Measurements from ENCODE around the gene TSPAN3.

The TSPAN3 gene

DNA sequence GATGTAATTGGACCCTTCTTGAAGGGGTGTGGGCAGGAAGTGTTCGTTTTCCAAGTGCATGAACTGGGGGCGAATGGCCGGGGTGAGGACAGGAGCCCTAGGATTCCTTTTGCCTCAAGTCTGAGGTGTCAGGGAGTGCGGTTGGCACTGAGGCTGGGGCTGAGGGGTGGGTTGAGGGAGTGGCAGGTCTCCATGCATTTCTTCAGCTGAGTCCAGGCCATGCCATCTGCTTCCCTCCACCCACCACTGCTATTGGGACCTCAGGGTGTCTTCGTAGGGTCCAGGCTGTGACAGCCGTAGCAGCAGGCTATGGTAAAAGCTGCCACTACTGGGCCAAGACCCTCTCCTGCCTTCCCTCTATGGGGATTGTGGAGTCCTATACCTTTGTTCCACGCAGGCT lies 25.6 kb upstream of the TSPAN3 start:
- H3K4me3 Mint-ChIP-seq = no peak overlapping the region
- H3K4me1 Mint-ChIP-seq (ENCODE audit: low read depth) = no peaks in the 10 kb centered on the region

DNA sequence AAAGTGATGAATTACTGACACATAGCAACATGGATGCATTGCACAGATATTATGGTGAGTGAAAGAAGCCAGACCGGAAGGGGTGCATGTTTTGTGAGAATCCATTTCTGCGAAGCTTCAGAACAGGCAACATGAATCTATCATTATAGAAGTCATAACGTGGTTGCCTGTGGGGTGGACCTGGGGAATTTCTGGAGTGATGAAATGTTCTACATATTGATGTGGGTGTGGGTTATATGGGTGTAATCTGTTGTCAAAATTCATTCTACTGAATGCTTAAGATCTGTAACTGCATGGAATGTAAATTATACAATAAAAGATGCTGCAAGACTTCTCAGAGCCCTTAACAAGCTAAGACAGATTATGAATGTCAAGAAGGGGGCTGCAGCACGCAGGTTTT lies 25.2 kb upstream of the TSPAN3 start:
- Mint-ChIP-seq H3K9me3 (no peaks in the 10 kb centered on the region), H3K4me1 (ENCODE audit: low read depth) (no peaks in the 10 kb centered on the region), H3K27me3 (no peaks in the 10 kb centered on the region), H3K27ac (no peak overlapping the region), H3K36me3 (ENCODE audit: low read depth) (no peaks in the 10 kb centered on the region), H3K4me3 (no peak overlapping the region)

More for the DNA sequence above, 25.6 kb upstream of the TSPAN3 start:
- no peaks in the 10 kb centered on the region for H3K36me3 Mint-ChIP-seq (ENCODE audit: low read depth)
- H3K27ac Mint-ChIP-seq = no peak overlapping the region
- no peaks in the 10 kb centered on the region for H3K27me3 Mint-ChIP-seq
- no peaks in the 10 kb centered on the region for H3K9me3 Mint-ChIP-seq

DNA sequence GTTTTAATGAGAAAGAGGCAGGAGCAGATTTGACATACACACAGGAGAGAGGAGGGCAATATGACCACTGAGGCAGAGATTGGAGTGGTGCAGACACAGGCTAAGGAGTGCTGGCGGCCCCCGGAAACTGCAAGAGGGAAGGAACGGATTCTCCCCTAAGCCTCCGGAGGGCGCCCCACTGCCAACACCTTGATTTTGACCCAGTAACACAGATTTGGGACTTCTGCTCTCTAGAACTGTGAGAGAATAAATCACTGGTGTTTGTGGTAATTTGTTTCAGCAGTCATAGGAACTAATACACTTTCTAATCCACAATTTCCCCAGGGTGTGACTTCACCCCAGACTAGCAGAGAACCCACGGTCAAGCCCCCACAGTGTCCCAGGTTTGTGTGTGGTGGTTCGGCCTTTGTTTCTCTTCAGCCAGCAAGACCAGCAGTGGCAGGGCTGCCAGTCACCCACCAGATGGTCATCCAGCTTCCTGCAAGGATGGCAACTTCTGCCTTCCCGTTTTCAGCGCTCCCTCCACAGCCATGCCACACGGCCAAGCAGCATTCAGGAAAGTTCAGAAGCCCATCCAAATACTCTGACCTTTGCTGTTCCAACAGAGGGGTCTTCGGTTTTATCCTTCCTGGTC lies 23.6 kb upstream of the TSPAN3 start:
- H3K4me1 Mint-ChIP-seq (ENCODE audit: low read depth) = no peaks in the 10 kb centered on the region
- H3K27me3 Mint-ChIP-seq = no peaks in the 10 kb centered on the region
- H3K27ac Mint-ChIP-seq = no peak overlapping the region
- no peaks in the 10 kb centered on the region for H3K9me3 Mint-ChIP-seq
- no peaks in the 10 kb centered on the region for H3K36me3 Mint-ChIP-seq (ENCODE audit: low read depth)
- no peak overlapping the region for H3K4me3 Mint-ChIP-seq

DNA sequence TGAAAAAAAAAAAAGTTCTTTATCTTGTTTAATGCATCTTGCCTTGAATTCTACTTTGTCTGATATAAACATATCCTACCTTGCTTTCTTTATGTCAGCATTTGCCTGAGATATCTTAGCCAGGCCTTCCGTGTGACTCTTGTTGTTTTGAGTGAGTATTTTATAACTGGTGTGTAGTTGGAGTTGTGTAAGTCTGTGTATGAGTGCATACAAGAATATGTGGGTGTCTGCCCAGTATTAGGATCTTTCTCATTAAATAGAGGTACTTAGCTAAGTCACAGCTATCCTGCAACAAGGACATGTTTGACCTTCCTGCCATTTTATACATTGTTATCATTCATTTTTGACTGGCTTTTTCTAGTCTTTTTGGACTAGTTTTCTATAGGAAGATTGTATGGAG lies 22.5 kb upstream of the TSPAN3 start:
- Mint-ChIP-seq H3K4me1 (ENCODE audit: low read depth) (no peaks in the 10 kb centered on the region), H3K27me3 (no peaks in the 10 kb centered on the region), H3K27ac (no peak overlapping the region), H3K36me3 (ENCODE audit: low read depth) (no peaks in the 10 kb centered on the region), H3K9me3 (no peaks in the 10 kb centered on the region), H3K4me3 (no peak overlapping the region)

DNA sequence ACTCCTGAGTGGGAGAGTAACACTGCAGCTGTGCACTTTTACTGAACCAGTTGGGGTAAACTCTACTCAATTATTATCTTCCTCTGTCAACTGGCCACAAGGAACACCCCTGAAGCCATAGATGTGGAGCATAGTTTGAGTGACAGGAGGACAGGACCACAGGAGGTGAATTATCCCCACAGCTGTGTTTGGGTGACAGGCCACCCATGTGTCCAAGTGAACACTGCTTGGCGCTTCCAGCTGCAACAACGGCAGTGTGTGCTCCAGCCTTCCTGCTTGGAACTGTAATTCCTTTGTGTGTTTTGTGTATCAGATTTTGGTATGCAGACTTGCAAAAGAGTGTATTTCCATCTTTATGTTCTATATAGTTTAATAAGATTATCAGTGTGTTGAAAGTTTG lies 20.2 kb upstream of the TSPAN3 start:
- Mint-ChIP-seq H3K9me3 (no peaks in the 10 kb centered on the region), H3K4me1 (ENCODE audit: low read depth) (peaks cover under 1% of the 10 kb centered on the region), H3K36me3 (ENCODE audit: low read depth) (no peaks in the 10 kb centered on the region), H3K27me3 (no peaks in the 10 kb centered on the region), H3K27ac (no peak overlapping the region), H3K4me3 (no peak overlapping the region)

DNA sequence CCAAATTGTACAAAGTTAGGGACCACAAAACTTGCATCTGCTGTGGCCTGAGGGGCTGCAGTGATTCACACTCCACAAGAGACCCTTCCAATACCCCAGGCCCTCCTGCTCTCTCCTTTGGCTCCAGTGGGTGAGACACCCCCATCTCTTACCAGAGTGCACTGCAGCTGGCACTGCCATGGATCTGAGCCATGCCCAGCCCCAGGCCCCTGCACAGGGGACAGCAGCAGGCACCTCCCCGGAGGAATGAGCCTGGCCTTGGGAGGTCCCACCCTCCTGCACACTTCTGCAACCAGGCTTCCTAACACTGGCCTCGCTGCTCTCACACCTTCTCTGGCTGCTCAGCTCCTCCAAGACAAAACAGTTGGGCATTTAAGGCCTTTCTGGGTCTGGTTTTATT lies 16.3 kb upstream of the TSPAN3 start:
- Mint-ChIP-seq H3K4me3 (no peak overlapping the region), H3K27ac (no peak overlapping the region), H3K4me1 (ENCODE audit: low read depth) (peaks cover 32% of the 10 kb centered on the region), H3K9me3 (no peaks in the 10 kb centered on the region), H3K27me3 (no peaks in the 10 kb centered on the region), H3K36me3 (ENCODE audit: low read depth) (no peaks in the 10 kb centered on the region)

DNA sequence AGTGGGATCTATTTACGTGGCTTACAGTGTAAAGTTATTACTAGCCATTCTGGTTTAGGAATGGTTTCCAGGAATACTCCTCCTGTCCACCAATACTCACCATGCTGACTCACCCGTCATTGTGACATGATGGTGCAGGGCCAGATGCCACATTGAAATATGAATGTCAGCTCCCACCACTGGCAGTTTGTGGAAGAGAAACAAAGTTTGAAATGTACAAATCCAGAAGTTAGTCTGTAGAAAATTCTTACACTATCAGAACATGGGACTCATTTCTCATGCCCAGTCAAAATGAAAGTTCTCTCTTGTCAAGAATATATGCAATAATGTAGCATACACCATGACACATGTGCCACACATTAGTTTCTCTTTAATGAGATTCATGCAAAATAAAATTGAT lies 14.4 kb upstream of the TSPAN3 start:
- Mint-ChIP-seq H3K36me3 (ENCODE audit: low read depth) (no peaks in the 10 kb centered on the region), H3K4me1 (ENCODE audit: low read depth) (peaks cover 32% of the 10 kb centered on the region), H3K27ac (no peak overlapping the region), H3K4me3 (no peak overlapping the region), H3K27me3 (no peaks in the 10 kb centered on the region), H3K9me3 (no peaks in the 10 kb centered on the region)

DNA sequence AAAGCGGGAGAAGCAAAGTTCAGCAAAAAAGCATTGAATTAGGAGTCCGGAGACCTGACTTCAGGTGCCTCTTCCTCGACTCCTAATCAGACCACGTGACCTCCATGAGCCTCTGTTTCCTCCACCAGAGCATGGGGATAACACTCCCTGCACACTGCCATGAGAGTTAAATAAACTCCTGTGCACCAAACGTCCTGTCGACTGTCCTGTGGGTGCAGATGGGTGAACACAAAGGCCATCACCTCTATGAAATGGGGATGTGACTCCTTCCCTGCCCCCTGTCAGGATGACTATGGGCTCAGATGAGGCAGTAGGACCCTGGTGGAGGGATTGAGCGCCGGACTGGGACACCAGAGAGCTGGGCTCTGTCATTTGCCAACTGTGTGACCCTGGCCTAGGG lies 13.5 kb upstream of the TSPAN3 start:
- no peaks in the 10 kb centered on the region for H3K36me3 Mint-ChIP-seq (ENCODE audit: low read depth)
- no peaks in the 10 kb centered on the region for H3K9me3 Mint-ChIP-seq
- H3K27me3 Mint-ChIP-seq = no peaks in the 10 kb centered on the region
- H3K27ac Mint-ChIP-seq = no peak overlapping the region
- no peak overlapping the region for H3K4me3 Mint-ChIP-seq
- H3K4me1 Mint-ChIP-seq (ENCODE audit: low read depth) = peaks cover 32% of the 10 kb centered on the region

DNA sequence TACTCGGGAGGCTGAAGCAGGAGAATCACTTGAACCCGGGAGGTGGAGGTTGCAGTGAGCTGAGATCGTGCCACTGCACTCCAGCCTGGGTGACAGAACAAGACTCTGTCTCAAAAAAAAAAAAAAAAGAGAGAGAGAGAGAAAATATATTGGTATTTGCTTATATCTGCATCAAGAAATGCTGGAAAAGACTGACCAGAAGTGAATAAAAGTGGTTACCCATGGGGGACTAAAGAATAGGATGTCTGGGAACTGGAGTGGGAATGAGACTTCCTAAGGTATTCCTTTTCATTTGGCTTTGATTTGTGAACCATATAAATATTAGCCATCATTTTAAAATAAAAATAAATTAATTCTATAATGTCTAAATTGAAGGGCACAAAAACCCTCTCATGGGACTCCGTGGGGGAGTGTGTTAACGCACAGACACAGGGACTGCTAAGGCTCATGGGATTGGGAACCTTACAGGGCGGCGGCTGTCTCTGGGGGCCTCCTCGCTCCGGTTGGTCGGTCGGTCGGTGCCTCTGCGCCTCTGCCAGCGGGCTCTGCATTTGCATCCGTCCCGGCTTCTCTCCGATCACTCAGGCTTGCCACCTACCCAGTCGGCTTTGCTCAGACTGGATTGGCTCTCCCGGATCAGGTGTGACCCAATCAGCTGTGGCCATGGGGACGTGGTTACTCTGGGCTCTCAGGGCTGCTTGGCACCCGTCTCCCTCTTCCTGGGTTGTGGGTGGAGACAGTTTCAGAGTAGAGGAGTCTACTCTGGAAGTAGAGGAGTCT lies 12.7 kb upstream of the TSPAN3 start:
- Mint-ChIP-seq H3K27me3 (no peaks in the 10 kb centered on the region), H3K4me1 (ENCODE audit: low read depth) (peaks cover 32% of the 10 kb centered on the region), H3K36me3 (ENCODE audit: low read depth) (no peaks in the 10 kb centered on the region), H3K9me3 (no peaks in the 10 kb centered on the region), H3K27ac (peak overlapping the region; percentile 5), H3K4me3 (peak overlapping the region; percentile 37)

DNA sequence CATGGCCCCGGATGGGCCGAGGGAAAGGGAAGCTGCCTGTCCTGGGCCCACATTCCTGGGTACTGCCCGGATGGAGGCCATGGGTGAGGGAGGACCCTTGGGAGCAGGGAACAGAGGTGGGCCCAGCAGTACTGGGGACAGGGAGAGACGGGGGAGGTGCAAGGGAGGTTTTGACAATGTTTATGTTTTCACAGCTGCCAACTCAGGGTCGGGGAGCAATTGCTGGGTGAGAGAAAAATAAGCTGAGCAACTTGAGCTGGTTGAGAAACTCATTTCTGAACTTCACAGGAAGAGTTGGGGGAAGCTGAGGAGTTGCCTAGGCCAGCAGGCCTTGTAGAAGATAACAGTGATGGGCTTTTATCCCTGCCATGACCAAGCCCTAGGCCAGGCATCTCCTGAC lies 11.1 kb upstream of the TSPAN3 start:
- H3K27ac Mint-ChIP-seq = no peak overlapping the region
- no peaks in the 10 kb centered on the region for H3K27me3 Mint-ChIP-seq
- peaks cover 32% of the 10 kb centered on the region for H3K4me1 Mint-ChIP-seq (ENCODE audit: low read depth)
- H3K4me3 Mint-ChIP-seq = no peak overlapping the region
- H3K36me3 Mint-ChIP-seq (ENCODE audit: low read depth) = no peaks in the 10 kb centered on the region
- H3K9me3 Mint-ChIP-seq = no peaks in the 10 kb centered on the region

DNA sequence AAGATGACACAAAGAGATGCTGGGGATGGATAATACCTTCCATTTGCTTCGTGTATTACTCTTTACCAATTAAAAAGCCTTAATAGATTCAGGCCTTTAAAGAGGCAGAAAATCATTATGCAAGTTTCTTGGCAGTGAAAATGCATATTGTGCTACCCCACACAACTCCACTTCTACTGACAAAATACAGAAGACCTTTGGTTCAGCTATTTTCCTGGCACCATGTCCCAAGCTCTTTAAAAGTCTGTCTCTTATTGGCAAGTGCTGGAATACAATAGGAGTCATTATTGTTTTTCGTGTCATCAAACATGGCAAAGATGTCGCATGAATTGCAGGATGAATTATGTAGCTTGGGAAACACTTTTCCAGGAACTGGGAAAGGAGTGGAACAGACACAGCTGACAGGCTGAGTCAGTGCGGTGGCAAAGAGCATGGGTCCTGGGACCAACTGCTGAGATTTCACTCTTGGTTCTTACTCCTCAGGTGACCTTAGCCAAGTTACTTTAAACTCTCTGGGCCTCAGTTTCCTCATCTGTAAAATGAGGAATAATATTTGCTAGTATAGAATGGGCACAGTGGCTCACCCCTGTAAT lies 5.5 kb upstream of the TSPAN3 start:
- Mint-ChIP-seq H3K4me1 (ENCODE audit: low read depth) (peaks cover 8% of the 10 kb centered on the region), H3K27ac (no peak overlapping the region), H3K9me3 (no peaks in the 10 kb centered on the region), H3K4me3 (no peak overlapping the region), H3K27me3 (no peaks in the 10 kb centered on the region), H3K36me3 (ENCODE audit: low read depth) (no peaks in the 10 kb centered on the region)

DNA sequence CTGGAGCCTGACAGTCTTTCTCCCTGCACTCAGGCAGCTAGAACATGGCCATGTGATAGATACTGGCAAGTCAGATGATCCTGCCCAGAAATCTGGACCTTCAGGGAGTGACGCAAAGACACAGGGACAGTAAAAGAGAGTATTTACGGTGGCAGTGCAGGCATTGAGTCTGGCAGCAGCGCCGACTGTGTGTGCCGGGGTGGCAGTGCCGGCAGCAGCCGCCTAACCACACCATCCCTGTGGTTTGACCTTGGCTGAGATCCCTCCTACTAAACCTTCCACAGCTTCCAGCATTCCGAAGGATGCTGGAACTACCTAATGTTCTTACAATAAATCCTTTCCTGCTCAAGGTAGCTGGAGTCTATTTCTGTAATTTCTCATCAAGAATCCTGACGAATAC lies 4.6 kb upstream of the TSPAN3 start:
- Mint-ChIP-seq H3K4me3 (no peak overlapping the region), H3K9me3 (no peaks in the 10 kb centered on the region), H3K27me3 (no peaks in the 10 kb centered on the region), H3K36me3 (ENCODE audit: low read depth) (no peaks in the 10 kb centered on the region), H3K4me1 (ENCODE audit: low read depth) (peaks cover 11% of the 10 kb centered on the region), H3K27ac (no peak overlapping the region)

DNA sequence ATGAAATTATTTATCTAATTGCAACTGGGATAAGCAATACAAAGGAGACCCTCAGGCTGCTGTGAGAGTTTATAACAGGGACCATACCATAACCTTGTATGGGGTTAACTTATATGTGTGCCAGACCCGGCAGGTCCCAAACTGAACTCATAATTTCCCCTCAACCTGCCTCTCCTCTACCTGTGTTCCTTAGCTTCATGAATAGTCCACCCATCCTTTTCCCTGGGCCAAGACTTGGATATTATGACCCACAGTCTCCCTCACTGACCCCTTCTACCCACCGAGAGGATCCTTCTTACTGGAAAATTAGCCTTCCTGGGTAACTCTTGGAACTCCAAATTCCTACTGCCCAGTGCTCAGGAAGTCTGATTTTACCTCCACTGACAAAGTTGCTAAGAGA lies 3.4 kb upstream of the TSPAN3 start:
- H3K4me1 Mint-ChIP-seq (ENCODE audit: low read depth) = peaks cover 18% of the 10 kb centered on the region
- no peaks in the 10 kb centered on the region for H3K27me3 Mint-ChIP-seq
- no peaks in the 10 kb centered on the region for H3K36me3 Mint-ChIP-seq (ENCODE audit: low read depth)
- no peak overlapping the region for H3K4me3 Mint-ChIP-seq
- H3K9me3 Mint-ChIP-seq = no peaks in the 10 kb centered on the region
- H3K27ac Mint-ChIP-seq = no peak overlapping the region

DNA sequence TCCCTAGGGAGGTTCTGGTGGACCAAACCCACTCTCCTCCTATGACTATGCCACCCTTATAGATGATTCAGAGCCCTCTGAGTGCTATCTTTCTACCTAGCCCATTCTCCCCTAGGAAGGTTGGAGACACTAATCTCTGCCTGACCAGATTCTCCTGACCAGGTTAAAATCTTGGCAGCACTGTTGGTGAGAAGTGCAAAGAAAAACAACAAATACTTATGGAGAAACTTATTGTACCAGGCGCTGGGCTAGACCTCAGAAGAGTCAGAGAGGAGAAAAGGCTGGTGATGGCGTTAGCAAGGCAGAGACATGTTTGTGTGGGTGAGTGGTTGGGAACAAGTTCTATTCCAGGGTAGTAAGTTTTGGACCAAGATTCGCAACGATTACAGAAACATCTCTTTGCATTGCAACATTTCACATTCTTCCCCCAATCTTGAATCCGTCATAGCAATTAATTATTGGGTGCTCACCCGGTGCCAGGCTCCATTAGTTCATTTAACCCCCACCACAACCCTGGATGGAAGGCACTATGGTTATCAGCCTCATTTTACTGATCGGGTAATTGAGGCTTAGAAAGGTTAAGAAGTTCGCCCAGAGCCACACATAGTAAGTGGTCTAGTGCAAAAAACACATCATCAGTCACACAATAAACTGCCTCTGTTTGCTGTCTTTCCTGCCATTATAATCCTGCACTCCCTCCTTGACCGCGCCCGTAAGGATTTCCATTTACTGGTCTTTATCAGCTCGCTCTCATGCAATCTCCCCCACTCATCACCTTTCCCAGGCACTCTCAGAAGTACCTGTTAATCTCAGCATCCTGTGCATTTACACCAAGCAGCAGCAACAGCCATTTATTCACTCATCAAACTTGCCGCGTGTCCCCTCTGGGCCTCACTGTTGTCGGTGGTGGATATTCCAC lies 655 bp upstream of the TSPAN3 start:
- H3K36me3 Mint-ChIP-seq (ENCODE audit: low read depth) = peaks cover 12% of the 10 kb centered on the region
- H3K27me3 Mint-ChIP-seq = no peaks in the 10 kb centered on the region
- peaks cover 44% of the 10 kb centered on the region for H3K4me1 Mint-ChIP-seq (ENCODE audit: low read depth)
- peak overlapping the region; percentile 68 for H3K4me3 Mint-ChIP-seq
- no peaks in the 10 kb centered on the region for H3K9me3 Mint-ChIP-seq
- peak overlapping the region; percentile 66 for H3K27ac Mint-ChIP-seq

DNA sequence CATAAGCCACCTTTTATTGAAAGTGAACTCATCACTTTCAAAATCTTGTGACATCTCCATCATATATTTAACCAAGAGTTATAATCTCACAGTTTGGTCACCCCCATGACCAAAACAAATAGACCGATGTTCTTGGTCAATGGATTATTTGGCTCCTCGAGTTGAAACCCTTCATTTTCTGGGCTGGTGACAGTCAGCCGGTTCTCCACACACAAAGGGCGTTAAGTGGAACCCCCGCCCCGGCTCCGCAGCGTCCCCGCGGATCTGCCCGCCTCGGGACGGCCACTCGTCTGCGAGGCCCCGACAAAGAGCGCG lies 772 bp downstream of the TSPAN3 start:
- Mint-ChIP-seq H3K36me3 (ENCODE audit: low read depth) (peaks cover 14% of the 10 kb centered on the region), H3K27ac (peak overlapping the region; percentile 85), H3K27me3 (no peaks in the 10 kb centered on the region), H3K4me3 (peak overlapping the region; percentile 85), H3K4me1 (ENCODE audit: low read depth) (peaks cover 47% of the 10 kb centered on the region), H3K9me3 (no peaks in the 10 kb centered on the region)

Data from stimulated activated naive CD8-positive, alpha-beta T cell treated with anti-CD3 and anti-CD28 coated beads, Interleukin-15, Interleukin-2, amounts not matched to agents 100 ng/mL and 50 ng/mL, for 24 hours (primary cell).